HL-60 (cell line): ENCODE data around the gene LDB2.

ENCODE experiments used
- CTCF ChIP-seq: IDR thresholded peaks from one replicate; pipeline ENCODE4 v1.5.1; 2011; ENCODE audit warnings: low read length, control low read depth, inconsistent platforms; ENCODE audit not compliant: insufficient read depth
- GABPA ChIP-seq: IDR thresholded peaks from 2 replicates; pipeline ENCODE4 v1.6.1; 2012; ENCODE audit warnings: low read depth
- POLR2AphosphoS5 ChIP-seq: IDR thresholded peaks from 2 replicates; pipeline ENCODE4 v1.6.1; 2012; ENCODE audit warnings: low read depth
- REST ChIP-seq: IDR thresholded peaks from 2 replicates; pipeline ENCODE4 v1.6.1; 2012; ENCODE audit warnings: low read depth; ENCODE audit not compliant: insufficient replicate concordance

- no peak for TF ChIP-seq GABPA
- TF ChIP-seq CTCF, result no peak
- no peak for TF ChIP-seq REST
- TF ChIP-seq POLR2AphosphoS5, result no peak
Measured at GRCh38 chr4:16860516-16860915, 37.9 kb downstream of the LDB2 start.
